Caco-2 (cell line): ENCODE measurements around the gene C1RL. TPM values are rescaled to one million over a fixed set of nuclear protein-coding genes. Genes with fewer than 3 reads are reported as not detected.

ENCODE experiments used
- BruUV-seq: library from RNA; stranded (reverse); fragments of 400-500 nt; replicated peaks from 2 replicates; lab custom pipeline; 2021; lab: Mats Ljungman, UMichigan
- CTCF ChIA-PET: fragments of 300-600 bp; sonication (Branson Sonifier 250); formaldehyde crosslinking; loops from one replicate; lab custom pipeline; 2022; ENCODE audit warnings: antibody characterized with exemption; lab: Charles Lee
- POLR2A ChIA-PET: fragments of 300-600 bp; sonication (Branson Sonifier 250); formaldehyde crosslinking; loops from one replicate; lab custom pipeline; 2022; ENCODE audit warnings: antibody characterized with exemption; lab: Charles Lee
- DNase-seq, 2 experiments: peaks; one replicate each; pipeline versions ENCODE4 v3.0.0 to v3.0.0-alpha.2; 2020 to 2022
- H3K27me3 ChIP-seq: replicated peaks from 2 replicates; pipeline ENCODE4 v1.6.0; 2011; ENCODE audit warnings: low read length; ENCODE audit not compliant: control insufficient read depth, insufficient read depth
- H3K36me3 ChIP-seq: 2 replicates; pipeline ENCODE4 v1.5.1; 2011; ENCODE audit warnings: low read length; ENCODE audit not compliant: control insufficient read depth, insufficient read depth
- H3K4me1 ChIP-seq: fragments of 250-450 bp; sonication (Bioruptor Pico); 2 replicates; pipeline ENCODE4 v1.5.1; 2020; ENCODE audit warnings: mild to moderate bottlenecking
- H3K4me3 ChIP-seq: 2 replicates; pipeline ENCODE4 v1.5.1; 2011; ENCODE audit warnings: low read depth, mild to moderate bottlenecking, control low read depth, low read length
- H3K9me3 ChIP-seq: fragments of 250-450 bp; sonication (Bioruptor Pico); 2 replicates; pipeline ENCODE4 v1.5.1; 2020; ENCODE audit warnings: mild to moderate bottlenecking, moderate library complexity
- H3K27ac Mint-ChIP-seq: one replicate; pipeline ENCODE4 v1.8.0; 2022; ENCODE audit warnings: mixed read lengths; ENCODE audit not compliant: unreplicated experiment
- H3K27me3 Mint-ChIP-seq: one replicate; pipeline ENCODE4 v1.8.0; 2022; ENCODE audit warnings: mixed read lengths; ENCODE audit not compliant: insufficient read depth, unreplicated experiment
- H3K36me3 Mint-ChIP-seq: one replicate; pipeline ENCODE4 v1.8.0; 2022; ENCODE audit warnings: mild to moderate bottlenecking, mixed read lengths; ENCODE audit not compliant: insufficient read depth, unreplicated experiment
- H3K4me1 Mint-ChIP-seq: one replicate; pipeline ENCODE4 v1.8.0; 2022; ENCODE audit warnings: low read depth, mixed read lengths; ENCODE audit not compliant: unreplicated experiment
- H3K4me3 Mint-ChIP-seq: one replicate; pipeline ENCODE4 v1.8.0; 2022; ENCODE audit warnings: mild to moderate bottlenecking, moderate library complexity, mixed read lengths; ENCODE audit not compliant: unreplicated experiment
- H3K9me3 Mint-ChIP-seq: one replicate; pipeline ENCODE4 v1.8.0; 2022; ENCODE audit warnings: mixed read lengths; ENCODE audit not compliant: unreplicated experiment
- CTCF ChIP-seq, 2 experiments: fragments of 200-600 bp in 1 of 2; IDR thresholded peaks; 1 replicate in 1 of 2; 2 replicates in 1 of 2; pipeline versions ENCODE4 v1.5.1 to v1.8.0; 2011 to 2022; ENCODE audit warnings: antibody characterized with exemption in 1 of 2, control low read depth in 1 of 2, inconsistent platforms in 1 of 2, low read depth in 1 of 2, low read length in 1 of 2, mild to moderate bottlenecking in 1 of 2, moderate library complexity in 1 of 2; ENCODE audit not compliant: insufficient read depth in 1 of 2, severe bottlenecking in 1 of 2, unreplicated experiment in 1 of 2
- intact Hi-C: fragments of 100-400 bp; cut with micrococcal nuclease; formaldehyde crosslinking; loops from one replicate; pipeline ENCODE4 v1.10.0; 2022; ENCODE audit not compliant: unreplicated experiment
- total RNA-seq: library from RNA; stranded (reverse); gene quantifications from 2 replicates; pipeline ENCODE4 v1.2.3, GENCODE V29; 2022

Gene C1RL
- total RNA-seq, 1 experiment from 2014 or later: 40.2 TPM

- Mint-ChIP-seq H3K4me1 (peaks cover 21% of the 10 kb centered on the region), H3K27me3 (no peaks in the 10 kb centered on the region), H3K9me3 (peaks cover 10% of the 10 kb centered on the region), H3K36me3 (no peaks in the 10 kb centered on the region), H3K27ac (peak within 1 kb of the TSS; percentile 38), H3K4me3 (no peak within 1 kb of the TSS)
- Histone ChIP-seq H3K36me3 (no peaks in the 10 kb centered on the region), H3K4me1 (peaks cover 20% of the 10 kb centered on the region), H3K27me3 (no peaks in the 10 kb centered on the region), H3K9me3 (no peaks in the 10 kb centered on the region), H3K4me3 (no peak within 1 kb of the TSS)
- DNase-seq: peak; percentile 78 to 81
- intact Hi-C loops: loop anchor here (1.0 kb wide), 5 partner anchors 32 to 578 kb away; partner anchors contain the start of genes C1R and C1RL
- ChIA-PET POLR2A (interaction anchor here (1.5 kb wide), 1 partner anchor 48 kb away, joined by 4 read pairs; no protein-coding TSS in a partner anchor), CTCF (interaction anchor here (0.6 to 3.0 kb wide), 9 partner anchors 19 to 1043 kb away, joined by 3 to 26 read pairs (median 4); partner anchors contain the start of genes C1RL and ENO2)
- peak; percentile 80 to 86 for TF ChIP-seq CTCF (IDR thresholded peaks at IDR 0.05; ENCODE audit: insufficient read depth in 1 of 2, low read depth in 1 of 2, low read length in 1 of 2, severe bottlenecking in 1 of 2, unreplicated experiment in 1 of 2)
- no TSS peak for BruUV-seq
These were observed 48.6 kb downstream of the C1RL start, which contains the start of gene C1S for GRCh38 chr12:7060353-7060954. C1S (plus strand) TSS chr12:7060718; CDS start chr12:7061913, 1,195 bp downstream.

- CTCF ChIA-PET: interaction anchor here (0.6 to 3.0 kb wide), 6 partner anchors 31 to 1044 kb away, joined by 3 to 26 read pairs (median 6); partner anchors contain the start of gene C1RL
These were observed 49.2 kb downstream of the C1RL start for GRCh38 chr12:7059780-7060179.

More at GRCh38 chr12:7059780-7060179, 49.2 kb downstream of the C1RL start:
- H3K9me3 Mint-ChIP-seq: peaks cover 10% of the 10 kb centered on the region
- no TSS peak for BruUV-seq
- H3K27ac Mint-ChIP-seq: peak overlapping the region; percentile 38
- H3K36me3 Mint-ChIP-seq: no peaks in the 10 kb centered on the region
- Histone ChIP-seq H3K27me3 (no peaks in the 10 kb centered on the region), H3K36me3 (no peaks in the 10 kb centered on the region), H3K4me3 (no peak overlapping the region), H3K9me3 (no peaks in the 10 kb centered on the region), H3K4me1 (peaks cover 20% of the 10 kb centered on the region)
- DNase-seq: no peak
- POLR2A ChIA-PET: interaction anchor here (1.5 kb wide), 1 partner anchor 48 kb away, joined by 4 read pairs; no protein-coding TSS in a partner anchor
- no peak overlapping the region for H3K4me3 Mint-ChIP-seq
- intact Hi-C loops: loop anchor here (1.0 kb wide), 5 partner anchors 33 to 579 kb away; partner anchors contain the start of genes C1R and C1RL
- H3K4me1 Mint-ChIP-seq: peaks cover 21% of the 10 kb centered on the region
- H3K27me3 Mint-ChIP-seq: peaks cover 4% of the 10 kb centered on the region
- no peak for TF ChIP-seq CTCF (IDR thresholded peaks at IDR 0.05; ENCODE audit: insufficient read depth in 1 of 2, low read depth in 1 of 2, low read length in 1 of 2, severe bottlenecking in 1 of 2, unreplicated experiment in 1 of 2)
